NT2/D1 (cell line): ENCODE results near the gene SLC6A17.

Source experiments
- YY1 ChIP-seq: IDR thresholded peaks from 2 replicates; pipeline ENCODE4 v1.6.1; 2011; ENCODE audit not compliant: insufficient read length, insufficient read depth
- ZNF274 ChIP-seq: IDR thresholded peaks from 2 replicates; pipeline ENCODE4 v1.6.1; 2011; ENCODE audit warnings: mild to moderate bottlenecking, low read depth, low read length

DNA sequence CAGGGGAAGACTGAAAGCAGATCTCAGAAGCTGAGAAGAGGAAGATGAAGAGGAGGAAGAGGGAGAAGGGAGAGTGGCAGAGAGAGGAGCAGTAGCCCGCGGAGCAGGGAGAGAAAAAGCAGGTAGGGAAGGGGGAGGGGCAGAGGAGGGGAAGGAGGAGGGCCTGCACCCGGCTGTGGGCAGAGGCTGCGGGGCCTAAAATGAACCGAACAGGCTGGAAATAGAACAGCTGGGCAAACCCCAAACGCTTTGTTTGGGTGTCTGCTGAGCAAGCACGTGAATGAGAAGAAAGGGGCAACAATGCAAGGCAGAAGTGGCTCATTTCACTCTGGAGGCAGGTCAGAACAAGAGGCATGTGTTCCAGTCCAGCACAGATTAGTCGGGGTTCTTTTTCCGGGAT lies 93.3 kb downstream of the SLC6A17 start:
- TF ChIP-seq YY1 (no peak), ZNF274 (no peak)
